Erythroblast (primary cell): ENCODE data around the gene MLLT1.

ENCODE experiments used
- GATA1 ChIP-seq: IDR thresholded peaks from 2 replicates; pipeline ENCODE4 v1.6.1; 2011; ENCODE audit warnings: low read depth, mild to moderate bottlenecking, control low read depth, low read length, moderate library complexity
- POLR2A ChIP-seq: IDR thresholded peaks from 2 replicates; pipeline ENCODE4 v1.6.1; 2011; ENCODE audit warnings: mild to moderate bottlenecking, low read length

- TF ChIP-seq POLR2A (no peak), GATA1 (no peak)
Measured at GRCh38 chr19:6322284-6322683, 42.5 kb upstream of the MLLT1 start.
